Measurements from ENCODE around the gene CADM4.

CADM4 gene

GRCh38 chr19:43578787-43579186 is 60.9 kb downstream of the CADM4 start:
- no peak for DNase-seq

GRCh38 chr19:43575955-43576878 is 63.4 kb downstream of the CADM4 start:
- peak; percentile 85 for DNase-seq

GRCh38 chr19:43575156-43575950 is 64.3 kb downstream of the CADM4 start, which contains the start of the genes PINLYP and XRCC1:
Gene PINLYP (plus strand): TSS chr19:43575801. CDS start chr19:43577192, 1,391 bp downstream.
Gene XRCC1 (minus strand): TSS chr19:43575527. CDS start chr19:43575458, 69 bp downstream.
- DNase-seq, result peak; percentile 100

- peak; percentile 45 for DNase-seq
Observed at GRCh38 chr19:43574424-43575155, 65.1 kb downstream of the CADM4 start.

Data from NCI-H69 (cell line).